Activated CD4-positive, alpha-beta T cell treated with anti-CD3 and anti-CD28 coated beads, Interleukin-10, Interleukin-2, amounts not matched to agents 100 ng/mL and 50 ng/mL, durations not matched to agents 16 hours and 8 hours (primary cell): Measurements from ENCODE around the gene RHOG.
A peak's percentile ranks its signal among the peaks of the same experiment; 100 is the strongest.
"Not testable (repeated sequence)": the region's sequence is repeated elsewhere in the genome, so short reads cannot be mapped to it uniquely, and the experiment has no call there.

ENCODE experiments used
- DNase-seq: peaks from one replicate; pipeline ENCODE4 v3.0.0-alpha.2; 2020

Gene RHOG

GRCh38 chr11:3807909-3808860 lies 32.6 kb downstream of the RHOG start, which contains the start of gene PGAP2:
Gene PGAP2, plus strand, starts transcription at chr11:3808560. Its CDS starts 2,700 bp downstream, at chr11:3811260.
- DNase-seq = peak; percentile 68

- DNase-seq = no peak
Observed at GRCh38 chr11:3803726-3804495, 36.8 kb downstream of the RHOG start.

- DNase-seq = no peak
Observed at GRCh38 chr11:3802011-3802790, 38.6 kb downstream of the RHOG start.

GRCh38 chr11:3799873-3800272 lies 40.9 kb downstream of the RHOG start:
- no peak for DNase-seq

- no peak for DNase-seq
Observed at GRCh38 chr11:3799143-3799542, 41.6 kb downstream of the RHOG start.

GRCh38 chr11:3797329-3798090 lies 43.2 kb downstream of the RHOG start, which contains the start of gene NUP98:
Gene NUP98, minus strand, starts transcription at chr11:3797554. Its CDS starts 15,437 bp downstream, at chr11:3782117.
- peak; percentile 100 for DNase-seq

GRCh38 chr11:3796801-3797328 lies 43.9 kb downstream of the RHOG start:
- no peak for DNase-seq

GRCh38 chr11:3796346-3796745 lies 44.4 kb downstream of the RHOG start:
- no peak for DNase-seq

GRCh38 chr11:3796002-3796311 lies 44.8 kb downstream of the RHOG start:
- no peak for DNase-seq

- no peak for DNase-seq
Observed at GRCh38 chr11:3795131-3796001, 45.4 kb downstream of the RHOG start.

- not testable (repeated sequence) for DNase-seq
Observed at GRCh38 chr11:3794387-3794786, 46.4 kb downstream of the RHOG start.

- DNase-seq = no peak
Observed at GRCh38 chr11:3786781-3787428, 53.9 kb downstream of the RHOG start.

GRCh38 chr11:3783611-3784010 lies 57.1 kb downstream of the RHOG start:
- DNase-seq = no peak

GRCh38 chr11:3782963-3783362 lies 57.8 kb downstream of the RHOG start:
- no peak for DNase-seq

GRCh38 chr11:3781423-3781822 lies 59.3 kb downstream of the RHOG start:
- no peak for DNase-seq
